ENCODE results near the gene RASAL1. TPM values are rescaled to one million over a fixed set of nuclear protein-coding genes. Genes with fewer than 3 reads are reported as not detected.
A peak's percentile ranks its signal among the peaks of the same experiment; 100 is the strongest.

RASAL1 gene
- total RNA-seq, 4 donors from 2014 or later: 0.85 to 4.4 (median 3.9) TPM

GRCh38 chr12:113064395-113065125 is 71.0 kb downstream of the RASAL1 start:
- Histone ChIP-seq H3K9me3 (no peaks in the 10 kb centered on the region), H3K27ac (no peak overlapping the region), H3K27me3 (no peaks in the 10 kb centered on the region), H3K4me1 (peaks cover 0 to 60% (median 11%) of the 10 kb centered on the region in 4 donors), H3K36me3 (no peaks in the 10 kb centered on the region), H3K4me3 (no peak overlapping the region)
- TF ChIP-seq POLR2A (IDR thresholded peaks at IDR 0.05): no peak
- TF ChIP-seq, protein P1, sequence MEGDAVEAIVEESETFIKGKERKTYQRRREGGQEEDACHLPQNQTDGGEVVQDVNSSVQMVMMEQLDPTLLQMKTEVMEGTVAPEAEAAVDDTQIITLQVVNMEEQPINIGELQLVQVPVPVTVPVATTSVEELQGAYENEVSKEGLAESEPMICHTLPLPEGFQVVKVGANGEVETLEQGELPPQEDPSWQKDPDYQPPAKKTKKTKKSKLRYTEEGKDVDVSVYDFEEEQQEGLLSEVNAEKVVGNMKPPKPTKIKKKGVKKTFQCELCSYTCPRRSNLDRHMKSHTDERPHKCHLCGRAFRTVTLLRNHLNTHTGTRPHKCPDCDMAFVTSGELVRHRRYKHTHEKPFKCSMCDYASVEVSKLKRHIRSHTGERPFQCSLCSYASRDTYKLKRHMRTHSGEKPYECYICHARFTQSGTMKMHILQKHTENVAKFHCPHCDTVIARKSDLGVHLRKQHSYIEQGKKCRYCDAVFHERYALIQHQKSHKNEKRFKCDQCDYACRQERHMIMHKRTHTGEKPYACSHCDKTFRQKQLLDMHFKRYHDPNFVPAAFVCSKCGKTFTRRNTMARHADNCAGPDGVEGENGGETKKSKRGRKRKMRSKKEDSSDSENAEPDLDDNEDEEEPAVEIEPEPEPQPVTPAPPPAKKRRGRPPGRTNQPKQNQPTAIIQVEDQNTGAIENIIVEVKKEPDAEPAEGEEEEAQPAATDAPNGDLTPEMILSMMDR (IDR thresholded peaks at IDR 0.05): no peak
- DNase-seq: no peak

- peak overlapping the region in 1 of 4 donors; percentile 17 for H3K27ac ChIP-seq
- H3K36me3 ChIP-seq: no peaks in the 10 kb centered on the region
- no peaks in the 10 kb centered on the region for H3K27me3 ChIP-seq
- no peak for TF ChIP-seq POLR2A (IDR thresholded peaks at IDR 0.05)
- TF ChIP-seq, protein P1 (IDR thresholded peaks at IDR 0.05): no peak
- H3K4me3 ChIP-seq: no peak overlapping the region
- peaks cover 0 to 52% (median 4%) of the 10 kb centered on the region in 4 donors for H3K4me1 ChIP-seq
- no peaks in the 10 kb centered on the region for H3K9me3 ChIP-seq
- DNase-seq: no peak
Observed at GRCh38 chr12:113063396-113064350, 71.9 kb downstream of the RASAL1 start.

DNA sequence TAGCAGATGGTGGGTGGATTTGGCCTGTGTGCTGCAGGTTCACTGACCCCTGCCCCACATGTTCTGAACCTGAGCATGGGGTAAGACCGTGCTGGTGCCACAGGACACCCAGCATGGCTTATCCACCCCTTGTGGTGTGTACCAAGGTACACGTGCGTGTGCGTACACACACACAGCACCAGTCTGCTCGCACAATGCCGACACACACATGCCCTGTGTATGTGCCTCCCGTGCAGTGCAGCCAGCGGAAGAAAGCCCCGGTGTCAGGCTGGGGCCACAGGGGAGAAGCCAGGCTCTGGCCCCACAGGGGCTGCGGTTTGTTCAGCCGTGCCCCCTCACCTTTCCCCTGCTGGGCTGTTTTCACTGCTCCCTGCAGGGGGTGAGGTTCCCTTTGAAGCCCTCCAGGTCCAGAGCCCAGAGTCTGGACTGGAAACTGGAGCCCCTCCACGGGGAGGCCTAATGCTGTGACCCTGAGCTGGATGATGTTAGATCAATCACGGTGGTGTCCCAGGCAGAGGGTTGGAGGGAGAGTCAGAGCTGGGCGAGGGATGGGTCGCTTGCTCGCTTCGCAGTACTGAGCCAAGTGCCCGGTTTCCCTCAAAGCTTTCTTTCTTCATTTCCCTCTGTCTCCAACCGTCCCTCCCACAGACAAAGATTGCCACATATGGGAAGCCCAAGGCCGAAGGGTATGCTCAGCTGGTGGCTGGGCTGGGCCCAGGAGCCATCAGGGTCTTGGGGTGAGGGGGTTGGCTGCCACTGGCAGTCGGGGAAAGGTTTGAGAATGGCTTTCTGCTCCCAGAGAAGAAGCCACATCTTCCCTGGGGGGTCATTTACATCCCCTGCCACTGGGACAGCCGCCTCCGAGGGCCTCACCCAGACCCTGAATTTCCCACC is 72.8 kb downstream of the RASAL1 start:
- no peak for TF ChIP-seq POLR2A (IDR thresholded peaks at IDR 0.05)
- TF ChIP-seq, protein P1 (IDR thresholded peaks at IDR 0.05): no peak
- Histone ChIP-seq H3K4me3 (peak overlapping the region in 1 of 4 donors; percentile 6), H3K27me3 (no peaks in the 10 kb centered on the region), H3K4me1 (peaks cover 0 to 49% (median 9%) of the 10 kb centered on the region in 4 donors), H3K36me3 (no peaks in the 10 kb centered on the region), H3K9me3 (no peaks in the 10 kb centered on the region), H3K27ac (peak overlapping the region in 1 of 4 donors; percentile 60)
- DNase-seq: peak in 1 of 3 donors; percentile 44

- TF ChIP-seq POLR2A (IDR thresholded peaks at IDR 0.05): no peak
- TF ChIP-seq, protein P1 (IDR thresholded peaks at IDR 0.05): no peak
- Histone ChIP-seq H3K27me3 (peaks cover 0 to 12% of the 10 kb centered on the region in 2 donors), H3K4me3 (no peak overlapping the region), H3K9me3 (no peaks in the 10 kb centered on the region), H3K4me1 (peaks cover 0 to 45% (median 17%) of the 10 kb centered on the region in 4 donors), H3K27ac (peak overlapping the region in 1 of 4 donors; percentile 60), H3K36me3 (no peaks in the 10 kb centered on the region)
- no peak for DNase-seq
Observed at GRCh38 chr12:113061061-113061694, 74.4 kb downstream of the RASAL1 start.

Measured in Peyer's patch (tissue), 4 donors.